ENCODE data around the gene TMTC4.
"Not testable (repeated sequence)": the region's sequence is repeated elsewhere in the genome, so short reads cannot be mapped to it uniquely, and the experiment has no call there.

Gene TMTC4

DNA sequence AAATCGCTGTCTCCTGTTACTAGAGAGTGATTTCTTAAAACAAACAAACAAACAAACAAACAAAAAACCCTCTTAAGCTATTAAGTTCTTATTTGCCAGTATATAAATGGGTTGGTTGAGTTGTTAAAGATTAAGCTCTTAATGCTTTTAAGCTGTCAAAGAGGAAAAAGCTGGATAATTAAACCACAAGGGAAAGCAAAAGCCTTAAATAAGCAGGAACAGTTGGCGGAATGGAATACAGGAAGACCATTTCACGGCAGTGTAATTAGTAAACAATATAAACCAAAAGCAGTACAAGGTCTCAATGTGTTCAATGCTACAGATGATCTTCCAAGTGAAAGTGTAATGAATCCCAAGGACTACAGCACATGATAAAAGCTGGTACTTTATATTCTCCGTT, 53.8 kb downstream of the TMTC4 start:
- DNase-seq (ENCODE audit: low spot score), result no peak

DNA sequence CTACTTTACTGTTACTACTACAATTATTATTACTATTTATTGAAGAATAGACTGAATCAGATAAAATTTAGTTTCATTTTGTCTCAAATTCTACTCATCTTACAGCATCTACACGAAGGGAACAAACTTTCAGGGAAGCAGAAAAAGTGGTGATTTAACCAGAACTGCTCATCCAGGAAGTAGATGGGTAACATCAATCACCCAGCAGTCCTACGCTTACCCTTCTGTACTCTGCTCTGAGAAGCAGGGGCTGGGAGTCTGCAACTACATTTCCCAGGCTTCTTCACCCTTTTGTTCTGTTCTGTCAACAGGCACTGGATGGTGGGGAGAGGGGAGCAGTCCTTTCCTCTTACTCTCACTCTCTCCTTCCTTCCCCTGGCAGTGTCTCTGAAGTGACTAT, 54.7 kb downstream of the TMTC4 start:
- DNase-seq (ENCODE audit: low spot score), result no peak

DNA sequence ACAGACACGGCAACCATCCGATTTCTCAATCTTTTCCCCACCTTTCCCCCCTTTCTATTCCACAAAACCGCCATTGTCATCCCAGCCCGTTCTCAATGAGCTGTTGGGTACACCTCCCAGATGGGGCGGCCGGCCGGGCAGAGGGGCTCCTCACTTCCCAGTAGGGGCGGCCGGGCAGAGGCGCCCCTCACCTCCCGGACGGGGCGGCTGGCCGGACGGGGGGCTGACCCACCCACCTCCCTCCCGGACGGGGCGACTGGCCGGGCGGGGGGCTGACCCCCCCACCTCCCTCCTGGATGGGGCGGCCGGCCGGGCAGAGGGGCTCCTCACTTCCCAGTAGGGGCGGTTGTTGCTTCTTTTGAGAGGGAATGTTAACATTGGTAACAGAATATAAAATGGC, 55.7 kb downstream of the TMTC4 start:
- DNase-seq (ENCODE audit: low spot score), result not testable (repeated sequence)

DNA sequence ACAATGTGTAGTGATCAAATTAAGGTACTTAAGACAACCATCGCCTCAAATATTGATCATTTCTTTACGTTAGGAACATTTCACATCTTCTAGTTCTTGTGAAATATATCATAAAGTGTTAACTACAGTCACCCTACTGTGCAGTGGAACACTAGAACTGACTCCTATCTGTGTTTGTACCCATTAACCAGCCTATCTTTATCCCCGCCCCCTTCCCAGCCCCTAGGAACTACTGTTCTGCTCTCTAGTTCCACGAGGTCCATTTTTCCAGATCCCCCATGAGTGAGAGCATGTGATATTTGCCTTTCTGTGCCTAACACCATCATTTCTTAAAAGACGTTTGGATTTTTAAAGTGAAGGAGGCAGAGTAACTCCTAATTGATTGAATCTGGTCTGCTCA, 61.6 kb downstream of the TMTC4 start:
- no peak for DNase-seq (ENCODE audit: low spot score)

DNA sequence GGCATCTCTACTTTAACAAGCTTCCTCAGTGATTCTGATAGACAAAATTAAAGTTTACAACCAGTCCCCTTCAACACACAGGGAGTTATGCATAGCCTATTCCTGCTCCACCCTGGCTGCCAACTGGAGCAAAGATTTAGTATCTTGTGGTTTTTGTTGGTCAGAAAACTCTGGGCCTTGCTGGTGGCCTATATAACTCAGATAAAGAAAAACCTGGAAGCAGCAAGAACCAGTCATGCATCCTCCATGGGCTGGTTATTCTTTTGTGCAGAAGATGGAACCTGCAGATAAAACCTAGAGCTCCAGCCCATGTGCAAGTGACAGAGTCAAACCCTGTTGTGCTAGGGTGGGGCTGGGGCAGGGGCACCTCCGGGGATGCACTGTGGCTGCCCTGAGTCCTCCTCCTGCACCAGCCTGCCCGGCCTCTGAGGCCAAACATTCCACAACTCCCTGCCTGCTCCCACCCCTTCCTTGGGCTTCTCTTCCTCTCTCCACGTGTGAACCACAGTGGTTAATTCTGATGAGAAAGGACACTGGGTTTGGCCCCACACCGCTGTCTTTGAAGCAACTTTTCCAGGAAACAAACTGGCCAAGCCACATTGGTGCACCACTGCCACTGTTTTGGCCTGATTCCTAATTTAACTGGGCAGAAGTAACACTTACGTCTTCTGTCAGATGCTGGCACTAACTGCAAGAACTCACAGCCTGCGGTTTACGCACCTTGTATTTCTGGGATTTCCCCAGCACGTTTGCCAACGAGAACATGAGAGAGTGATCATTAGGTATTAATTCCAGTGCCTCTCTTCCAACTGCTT, 62.7 kb downstream of the TMTC4 start:
- DNase-seq (ENCODE audit: low spot score), result no peak

DNA sequence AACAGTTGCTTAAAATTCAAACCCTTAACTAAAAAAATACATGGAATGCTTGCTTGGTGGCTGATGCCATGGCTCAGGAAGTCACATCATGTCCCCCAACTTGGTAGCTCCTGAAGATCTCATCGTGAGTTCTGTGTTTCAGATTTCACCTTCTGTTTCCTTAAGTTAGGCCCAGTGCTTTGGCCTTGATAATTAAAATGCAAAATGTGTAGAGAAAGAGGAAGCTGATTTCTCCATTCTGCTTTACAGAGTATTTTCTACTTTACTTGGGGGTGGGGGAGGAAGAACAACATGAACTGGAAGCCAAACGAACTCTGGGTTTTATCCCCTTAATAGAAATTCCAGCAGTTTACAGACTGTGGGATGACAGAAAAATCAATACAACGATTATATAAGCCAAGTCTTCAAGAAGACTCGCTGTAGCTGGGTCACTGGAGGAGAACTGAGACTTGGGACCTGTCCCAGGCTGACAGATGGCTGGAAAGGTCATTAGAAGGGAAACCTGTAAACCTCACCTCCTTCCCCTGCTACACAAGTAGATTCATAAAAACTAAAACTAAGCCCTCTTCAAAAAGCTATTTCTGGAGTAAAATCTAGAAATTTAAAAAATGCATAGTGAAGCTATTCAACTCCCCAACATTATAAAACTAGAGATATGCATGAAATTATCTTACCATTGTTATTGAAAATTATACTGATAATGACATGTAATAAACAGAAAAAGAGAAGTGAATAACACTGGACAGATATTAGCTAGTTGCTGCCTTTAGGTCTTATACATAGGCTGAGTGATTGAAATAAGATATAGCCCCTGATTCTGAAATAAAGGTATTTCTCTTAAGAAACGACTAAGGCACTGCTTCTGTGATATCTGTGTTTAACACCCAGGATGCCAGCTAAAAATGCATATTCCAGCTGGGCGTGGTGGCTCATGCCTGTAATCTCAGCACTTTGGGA, 63.9 kb downstream of the TMTC4 start:
- DNase-seq (ENCODE audit: low spot score), result no peak

DNA sequence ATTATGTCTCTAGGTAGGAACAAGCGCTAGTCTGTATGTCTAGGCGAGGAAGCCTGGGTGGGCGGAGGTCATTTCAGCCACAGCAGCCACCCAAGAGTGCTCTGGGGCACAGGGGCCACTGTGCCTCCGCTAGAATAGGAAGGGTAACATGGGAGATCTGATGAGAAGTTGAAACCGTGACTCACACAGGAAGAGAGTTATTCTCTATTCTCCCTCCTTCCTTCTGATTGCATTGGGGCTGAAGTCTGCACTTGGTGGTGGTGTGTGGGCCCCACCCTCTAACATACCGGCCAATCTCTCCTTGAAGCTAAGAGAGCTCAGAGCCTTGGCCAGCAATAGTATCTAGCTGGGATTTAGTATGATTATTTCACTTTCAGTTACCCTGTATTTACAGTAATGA, 65.7 kb downstream of the TMTC4 start:
- peak; percentile 91 for DNase-seq (ENCODE audit: low spot score)

DNA sequence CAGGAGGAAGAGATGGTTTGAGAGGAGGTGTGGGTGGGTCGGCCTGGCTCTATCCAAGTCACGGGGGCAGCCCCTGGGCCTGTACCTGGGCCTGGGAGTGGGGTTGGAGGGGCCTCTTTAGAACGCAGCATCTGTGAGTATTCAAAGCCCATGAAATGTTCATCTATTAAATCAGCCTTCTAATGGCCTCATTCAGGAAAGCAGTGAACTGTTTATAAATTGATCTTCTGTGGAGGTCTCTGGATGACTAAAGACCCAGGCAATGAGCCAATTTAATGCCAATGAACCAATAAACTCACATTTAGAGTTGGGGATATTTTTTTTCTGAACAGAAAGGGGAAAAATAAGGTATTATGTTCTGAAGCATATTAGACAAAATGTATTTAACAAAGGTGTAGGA, 66.1 kb downstream of the TMTC4 start:
- DNase-seq (ENCODE audit: low spot score), result no peak

DNA sequence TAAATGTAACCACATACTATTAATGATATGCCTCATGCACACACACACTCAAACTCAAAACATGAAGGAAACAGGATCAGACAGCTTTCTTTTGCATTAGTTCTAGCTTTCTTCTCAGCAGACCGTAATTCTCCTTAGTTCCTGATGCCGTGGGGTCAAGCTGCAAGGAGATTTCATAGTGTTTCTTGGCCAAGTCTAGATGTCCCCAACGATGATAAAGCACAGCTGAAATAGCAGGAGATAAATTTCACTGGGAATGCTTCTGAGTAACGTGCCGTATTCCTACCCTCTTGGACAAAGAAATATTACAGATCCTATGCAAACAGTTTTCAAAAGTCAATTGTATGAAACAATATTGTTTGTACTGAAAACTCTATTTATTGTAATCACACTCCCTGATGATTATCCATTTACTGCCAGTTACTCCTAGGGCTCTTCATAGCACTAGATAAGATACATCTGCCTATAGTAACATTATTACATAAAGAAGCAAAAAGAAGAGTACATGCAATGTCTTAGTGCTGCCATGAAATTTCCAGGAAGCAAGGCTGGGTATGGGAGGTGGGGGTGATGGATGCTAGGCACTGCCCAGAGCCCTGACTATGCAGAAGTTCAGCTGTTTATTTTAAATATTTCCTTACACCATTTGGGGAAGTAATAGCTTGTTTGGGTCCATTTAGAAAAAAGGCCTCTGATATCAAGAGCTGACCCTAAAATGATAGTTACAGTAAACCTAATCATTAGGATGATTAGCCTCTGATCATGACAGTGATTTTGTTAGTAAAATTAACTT, 69.5 kb downstream of the TMTC4 start:
- no peak for DNase-seq (ENCODE audit: low spot score)

DNA sequence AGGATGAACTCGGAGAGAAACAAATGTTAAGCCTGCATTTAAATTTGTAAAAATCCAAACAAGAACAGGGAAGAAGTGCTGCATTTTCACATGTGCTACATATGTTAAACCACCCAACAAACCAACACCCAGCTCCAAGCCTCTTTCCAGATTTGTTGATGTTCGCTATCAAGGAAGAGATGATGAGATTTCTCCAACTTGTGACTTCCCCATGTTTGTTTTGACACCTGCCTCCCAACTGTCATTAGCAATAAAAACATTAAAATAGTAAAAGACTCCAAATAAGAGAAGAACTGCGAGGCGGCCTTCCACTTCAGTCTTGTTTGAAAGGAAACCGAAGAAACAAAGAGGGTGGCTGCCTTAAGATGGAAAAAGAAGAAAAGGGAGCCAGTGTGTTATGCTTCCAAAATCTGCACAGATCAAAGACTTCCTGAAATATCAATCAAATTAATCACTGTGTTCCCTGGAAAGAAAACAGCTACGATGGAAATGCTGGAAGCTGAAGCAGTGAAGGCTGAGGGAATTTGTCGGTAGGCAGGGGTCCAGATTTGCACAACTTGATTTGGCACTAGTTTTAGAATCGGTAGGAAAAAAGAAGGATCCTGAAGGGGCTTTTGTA, 72.0 kb downstream of the TMTC4 start:
- DNase-seq (ENCODE audit: low spot score), result peak; percentile 28

DNA sequence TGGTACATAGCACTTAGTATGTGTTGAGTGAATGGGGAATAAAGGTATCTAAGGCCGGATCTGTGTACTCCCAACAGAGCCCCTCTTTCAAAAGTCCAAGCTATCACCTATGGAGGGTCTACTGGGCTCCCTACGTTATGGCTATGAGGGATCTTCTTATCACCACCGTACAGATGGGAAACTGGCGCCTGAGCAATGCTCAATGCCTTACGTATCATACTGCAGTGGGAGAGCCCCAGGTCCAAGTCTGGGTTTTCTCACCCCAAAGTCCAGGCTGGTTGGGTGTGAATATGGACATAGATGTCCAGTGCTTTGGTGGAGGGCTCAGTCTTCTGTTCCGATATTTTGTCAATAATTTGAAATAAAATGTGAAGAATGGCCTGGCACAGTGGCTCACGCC, 72.9 kb downstream of the TMTC4 start:
- DNase-seq (ENCODE audit: low spot score), result no peak

DNA sequence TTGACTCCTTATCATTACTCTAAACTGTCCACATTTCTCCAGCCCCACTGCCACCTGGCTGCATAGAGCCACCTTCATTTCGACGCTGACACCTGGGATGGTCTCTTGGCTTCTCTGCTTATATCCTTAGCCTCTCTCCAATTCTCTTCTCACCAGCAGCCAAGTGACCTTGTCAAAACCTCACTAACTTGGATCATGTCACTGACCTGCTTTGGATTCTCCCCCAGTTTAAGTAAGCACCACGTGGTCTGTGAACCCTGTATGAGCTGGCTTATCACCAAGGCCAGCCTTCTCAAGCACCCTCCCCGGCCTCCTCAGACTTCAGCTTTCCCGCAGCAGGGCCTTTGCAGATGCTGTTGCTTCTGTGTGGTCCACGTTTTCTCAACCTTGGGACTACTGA, 73.7 kb downstream of the TMTC4 start:
- DNase-seq (ENCODE audit: low spot score), result no peak

DNA sequence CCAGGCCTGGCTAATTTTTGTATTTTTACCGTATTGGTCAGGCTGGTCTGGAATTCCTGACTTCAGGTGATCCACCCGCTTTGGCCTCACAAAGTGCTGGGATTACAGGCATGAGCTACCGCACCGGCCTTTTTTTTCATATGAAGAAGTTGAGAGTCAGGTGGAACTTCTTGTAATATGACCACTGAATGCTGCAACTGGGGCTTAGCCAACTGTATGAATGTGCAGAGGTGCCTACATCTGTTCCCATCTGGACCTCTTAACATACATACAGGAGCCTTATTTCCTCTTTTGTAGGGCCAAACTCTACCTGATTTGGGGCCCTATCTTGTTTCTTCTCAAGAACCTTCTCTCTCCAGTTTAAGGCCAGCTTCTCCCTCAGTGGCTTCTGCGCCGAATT, 74.1 kb downstream of the TMTC4 start:
- DNase-seq (ENCODE audit: low spot score), result no peak

DNA sequence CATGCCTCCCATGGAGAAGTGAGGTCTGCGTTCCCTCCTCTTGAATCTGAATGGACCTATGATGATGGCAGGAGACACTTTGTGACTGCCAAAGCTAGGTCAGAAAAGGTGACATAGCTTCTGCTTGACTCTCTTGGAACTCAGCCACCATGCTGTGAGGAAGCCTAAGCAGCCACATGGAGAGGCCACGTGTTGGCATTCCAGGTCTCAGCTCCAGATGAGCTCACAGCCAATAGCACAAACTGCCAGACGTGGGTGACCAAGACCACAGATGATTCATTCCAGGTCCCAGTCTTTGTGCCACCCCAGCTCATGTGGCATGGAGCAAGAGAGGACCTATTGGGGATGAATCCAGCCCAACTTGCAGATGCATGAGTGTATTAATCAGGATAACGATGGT, 77.3 kb downstream of the TMTC4 start:
- DNase-seq (ENCODE audit: low spot score), result no peak

DNA sequence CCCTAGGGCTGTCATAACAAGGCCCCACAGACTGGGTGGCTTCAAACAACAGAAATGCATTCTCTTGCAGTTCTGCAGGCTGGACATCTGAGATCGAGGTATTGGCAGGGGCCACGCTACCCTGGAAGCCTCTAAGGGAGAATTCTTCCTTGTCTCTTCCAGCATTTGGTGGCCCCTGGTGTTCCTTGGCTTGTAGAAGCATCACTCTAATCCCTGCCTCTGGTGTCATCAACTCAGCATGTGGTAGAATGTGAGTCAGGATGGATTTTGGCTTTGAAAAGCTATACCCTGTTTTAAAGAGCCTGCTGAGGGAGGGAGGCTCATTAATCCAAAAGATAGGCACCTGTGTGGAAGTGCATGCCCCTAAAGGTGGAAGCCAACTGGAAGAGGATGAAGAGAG, 78.1 kb downstream of the TMTC4 start:
- no peak for DNase-seq (ENCODE audit: low spot score)

DNA sequence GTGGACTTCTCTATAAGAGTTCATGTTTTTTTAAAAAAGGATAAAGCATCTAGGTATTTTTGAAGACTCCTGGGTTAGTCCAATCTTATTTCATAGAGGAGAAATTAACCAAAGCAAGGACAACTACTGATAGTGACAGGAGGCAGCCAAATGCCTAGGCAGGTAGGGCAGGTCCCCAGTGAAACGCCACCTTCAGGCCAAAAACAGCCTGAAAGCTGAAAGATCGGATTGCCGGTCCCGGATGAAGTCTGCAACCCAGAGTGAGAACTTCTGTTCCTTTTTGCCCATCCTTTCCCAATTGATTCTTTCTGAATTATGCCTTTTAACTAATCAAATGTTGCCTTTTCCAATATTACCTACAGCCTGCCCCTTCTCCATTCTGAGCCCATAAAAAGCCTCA, 79.9 kb downstream of the TMTC4 start:
- no peak for DNase-seq (ENCODE audit: low spot score)

DNA sequence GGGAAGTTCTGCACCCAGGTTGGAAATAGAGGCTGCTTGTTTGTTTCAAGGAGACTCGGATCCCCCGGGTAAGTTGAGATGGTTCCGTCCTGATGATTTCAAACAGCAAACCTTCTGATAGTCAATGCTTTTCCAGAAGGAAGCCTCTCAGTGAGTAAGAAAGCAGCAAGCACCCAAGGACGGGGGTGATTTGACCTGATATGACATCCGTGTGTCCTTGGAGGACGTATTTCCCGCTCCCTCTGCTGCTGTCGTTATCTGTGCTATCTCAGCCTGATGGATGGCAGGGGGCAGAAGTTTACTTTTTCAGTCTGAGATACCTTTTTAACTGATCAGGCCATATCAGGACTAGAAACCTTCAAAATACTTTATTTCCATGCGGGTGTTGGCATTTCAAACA, 80.3 kb downstream of the TMTC4 start:
- no peak for DNase-seq (ENCODE audit: low spot score)

DNA sequence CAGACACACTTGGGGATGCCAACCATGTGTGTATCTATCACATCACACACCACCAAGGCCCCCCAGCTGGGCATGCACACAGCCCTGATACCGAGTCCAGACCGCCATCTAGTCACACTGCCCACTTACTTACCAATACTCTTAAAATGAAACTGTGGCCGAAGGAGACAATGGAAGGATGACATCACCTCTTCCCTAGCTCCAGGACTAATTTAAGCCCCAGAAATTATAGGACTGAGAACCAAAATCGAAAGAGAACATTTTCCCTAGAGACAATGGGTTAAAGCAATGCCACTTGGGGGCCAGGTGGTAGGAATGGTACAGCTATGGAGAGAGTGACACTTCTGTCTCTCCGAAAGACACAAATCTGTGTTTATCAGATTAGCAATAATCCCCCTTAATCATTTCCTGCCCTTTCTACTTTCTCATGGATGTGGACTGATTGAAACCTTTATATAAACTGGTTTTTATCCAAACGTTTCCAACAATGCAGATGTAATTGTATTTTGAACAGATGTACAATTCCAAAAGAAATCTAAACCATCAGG, 85.3 kb downstream of the TMTC4 start:
- no peak for DNase-seq (ENCODE audit: low spot score)

DNA sequence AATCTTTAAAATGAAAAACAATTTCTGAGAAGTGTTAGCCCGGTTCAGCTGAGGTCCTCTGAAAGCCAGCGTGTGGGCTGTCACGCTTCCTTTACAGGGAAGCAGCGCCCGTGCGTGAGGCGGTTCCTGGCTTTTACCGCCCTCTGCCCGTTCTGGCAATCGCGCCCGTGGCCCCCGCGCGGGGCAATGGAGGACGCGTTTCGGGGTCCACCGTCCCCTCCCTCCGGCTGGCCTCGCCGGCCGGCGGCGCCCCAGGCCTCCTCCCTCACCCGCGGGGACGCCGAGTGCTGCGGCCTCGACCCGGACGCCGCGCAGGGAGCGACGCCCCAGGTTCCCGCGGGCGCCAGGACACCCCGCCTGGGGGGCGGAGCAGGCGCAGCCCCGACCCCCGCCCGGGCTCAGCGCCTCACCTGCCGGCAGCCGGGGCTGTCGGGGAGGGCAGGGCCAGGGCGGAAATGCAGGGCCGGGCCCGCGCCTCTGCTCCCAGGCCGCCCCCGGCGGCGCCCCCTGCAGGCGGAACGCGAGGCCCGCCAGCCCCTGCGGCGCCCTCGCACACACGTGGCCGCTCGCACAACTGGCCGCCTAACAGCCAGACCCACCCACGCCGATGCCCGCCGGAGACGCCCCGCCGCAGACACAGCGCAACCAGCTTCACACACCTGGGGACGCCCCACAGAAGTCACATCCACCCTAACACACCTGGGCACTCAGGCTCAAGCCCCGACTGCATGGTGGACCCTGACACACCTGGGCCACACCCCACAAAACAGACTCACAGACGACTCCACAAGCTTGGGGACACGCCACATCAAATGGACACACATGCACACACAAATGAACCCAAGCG, 86.0 kb downstream of the TMTC4 start, which contains the start of gene GGACT:
GGACT (minus strand) TSS at position 459 of the 847 bp plus-strand sequence. CDS start 56,198 bp downstream, outside the sequence.
- peak; percentile 51 for DNase-seq (ENCODE audit: low spot score)

DNA sequence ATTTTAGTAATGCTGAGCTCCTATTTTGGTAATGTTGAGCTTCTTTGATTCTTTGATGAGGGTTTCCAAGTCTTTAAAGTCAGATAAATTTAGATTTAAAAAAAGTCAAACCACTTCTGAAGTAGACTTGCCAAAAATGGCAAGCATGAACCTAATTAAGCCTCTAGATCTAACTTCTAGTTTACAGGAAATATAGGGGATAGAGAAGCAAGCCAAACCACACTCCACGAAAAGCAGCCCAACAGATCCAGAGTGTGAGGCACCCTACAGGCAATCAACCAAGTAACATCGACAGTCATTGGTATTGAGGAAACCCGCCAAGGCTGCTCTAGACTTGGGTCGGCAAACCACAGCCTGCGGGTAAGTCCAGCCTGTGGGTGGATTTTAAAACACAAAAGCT, 89.7 kb downstream of the TMTC4 start:
- no peak for DNase-seq (ENCODE audit: low spot score)

DNA sequence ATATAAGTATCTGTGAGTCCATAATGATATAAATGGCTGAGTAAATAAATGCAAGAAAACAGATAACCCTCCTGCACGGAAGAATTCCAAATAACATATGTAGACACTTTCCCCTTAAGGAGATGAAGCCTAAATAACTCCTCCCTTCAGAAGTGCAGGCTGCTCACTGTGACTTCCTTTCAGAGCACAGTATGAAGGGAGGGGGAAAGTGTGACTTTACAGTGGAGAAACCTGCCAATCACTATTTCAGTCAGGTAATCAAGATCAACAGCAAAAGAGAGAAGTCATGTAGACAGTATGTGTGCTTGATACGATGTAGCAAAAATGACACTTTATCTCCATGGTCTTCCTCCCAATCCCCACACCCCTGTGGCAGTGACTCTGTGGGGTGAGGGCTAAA, 93.1 kb downstream of the TMTC4 start:
- DNase-seq (ENCODE audit: low spot score), result no peak
